HepG2 (cell line): ENCODE results near the gene MADCAM1. TPM values are rescaled to one million over a fixed set of nuclear protein-coding genes. Genes with fewer than 3 reads are reported as not detected.

Experiments used
- ADNP ChIP-seq: sonication (generic); formaldehyde crosslinking; IDR thresholded peaks from 2 replicates; pipeline ENCODE4 v1.4.0; 2020; ENCODE audit warnings: missing genetic modification reagents
- NFIB ChIP-seq: sonication (generic); formaldehyde crosslinking; IDR thresholded peaks from 2 replicates; pipeline ENCODE4 v1.9.0; 2021; ENCODE audit warnings: missing genetic modification reagents, mild to moderate bottlenecking, borderline replicate concordance
- SNAPC5 ChIP-seq: sonication (generic); formaldehyde crosslinking; IDR thresholded peaks from 2 replicates; pipeline ENCODE4 v1.8.1; 2023; ENCODE audit warnings: mild to moderate bottlenecking, missing genetic modification reagents, borderline replicate concordance
- ZBTB7B ChIP-seq: sonication (generic); formaldehyde crosslinking; IDR thresholded peaks from 2 replicates; pipeline ENCODE4 v1.4.0; 2020; ENCODE audit warnings: missing genetic modification reagents
- ZC3H4 ChIP-seq: sonication (generic); formaldehyde crosslinking; IDR thresholded peaks from 2 replicates; pipeline ENCODE4 v1.4.0; 2020; ENCODE audit warnings: missing genetic modification reagents, borderline replicate concordance
- ZNF292 ChIP-seq: sonication (generic); formaldehyde crosslinking; IDR thresholded peaks from 2 replicates; pipeline ENCODE4 v1.8.1; 2022; ENCODE audit warnings: mild to moderate bottlenecking, low read depth, missing genetic modification reagents, borderline replicate concordance
- ZNF326 ChIP-seq: sonication (generic); formaldehyde crosslinking; IDR thresholded peaks from 2 replicates; pipeline ENCODE4 v1.4.0; 2020; ENCODE audit warnings: missing genetic modification reagents, borderline replicate concordance
- ZNF431 ChIP-seq: sonication (generic); formaldehyde crosslinking; IDR thresholded peaks from 2 replicates; pipeline ENCODE4 v1.9.0; 2022; ENCODE audit warnings: missing genetic modification reagents, low read depth, mild to moderate bottlenecking, borderline replicate concordance
- ZNF543 ChIP-seq: sonication (generic); formaldehyde crosslinking; IDR thresholded peaks from 2 replicates; pipeline ENCODE4 v1.4.0; 2020; ENCODE audit warnings: mild to moderate bottlenecking, missing genetic modification reagents
- ZNF557 ChIP-seq: sonication (generic); formaldehyde crosslinking; IDR thresholded peaks from 2 replicates; pipeline ENCODE4 v1.4.0; 2020; ENCODE audit warnings: missing genetic modification reagents
- ZNF687 ChIP-seq: sonication (generic); formaldehyde crosslinking; IDR thresholded peaks from 2 replicates; pipeline ENCODE4 v1.5.1; 2020; ENCODE audit warnings: mild to moderate bottlenecking, missing genetic modification reagents, moderate library complexity
- ZSCAN9 ChIP-seq: IDR thresholded peaks from 2 replicates; pipeline ENCODE4 v1.6.1; 2016; ENCODE audit warnings: borderline replicate concordance
- polyA plus RNA-seq, 8 experiments: library from polyadenylated mRNA; depleted of rRNA in 3 of 8; stranded (reverse) in 7 of 8; unstranded in 1 of 8; fragments of >200 nt; fragmentation: Illumina TruSeq in 4 of 8; extraction: Trizol in 4 of 8; gene quantifications; 2 replicates each; pipeline versions ENCODE4 v1.2.1 to v1.2.3, GENCODE V29; 2011 to 2016; ENCODE audit warnings: low read depth in 4 of 8, missing spikeins in 1 of 8, mixed read lengths in 1 of 8; ENCODE audit not compliant: insufficient read depth in 1 of 8
- total RNA-seq, 5 experiments: library from RNA; depleted of rRNA; stranded (reverse); fragments of >200 nt; fragmentation: Illumina TruSeq; extraction: Trizol; gene quantifications; 2 replicates each; pipeline ENCODE4 v1.2.3, GENCODE V29; 2016; ENCODE audit warnings: low read depth in 1 of 5
- TF ChIP-seq, protein P1 (sequence below), 2 experiments: fragments of 450-650 bp in 1 of 2; sonication (generic) in 1 of 2; formaldehyde crosslinking in 1 of 2; IDR thresholded peaks; 2 replicates each; pipeline versions ENCODE4 v1.6.1 to v1.8.0; 2016 to 2022; ENCODE audit warnings: antibody characterized with exemption in 1 of 2, mild to moderate bottlenecking in 1 of 2, missing genetic modification reagents in 1 of 2
- TF ChIP-seq, protein P2 (sequence below): sonication (generic); formaldehyde crosslinking; IDR thresholded peaks from 2 replicates; pipeline ENCODE4 v1.4.0; 2020; ENCODE audit warnings: missing genetic modification reagents, low read depth, mild to moderate bottlenecking, borderline replicate concordance

Gene MADCAM1
- total and polyA plus RNA-seq, 2 of the 13 experiments (the other 11 are each of a cell fraction or from before 2014, with no cell fraction given) = 0.29 to 0.33 TPM

DNA sequence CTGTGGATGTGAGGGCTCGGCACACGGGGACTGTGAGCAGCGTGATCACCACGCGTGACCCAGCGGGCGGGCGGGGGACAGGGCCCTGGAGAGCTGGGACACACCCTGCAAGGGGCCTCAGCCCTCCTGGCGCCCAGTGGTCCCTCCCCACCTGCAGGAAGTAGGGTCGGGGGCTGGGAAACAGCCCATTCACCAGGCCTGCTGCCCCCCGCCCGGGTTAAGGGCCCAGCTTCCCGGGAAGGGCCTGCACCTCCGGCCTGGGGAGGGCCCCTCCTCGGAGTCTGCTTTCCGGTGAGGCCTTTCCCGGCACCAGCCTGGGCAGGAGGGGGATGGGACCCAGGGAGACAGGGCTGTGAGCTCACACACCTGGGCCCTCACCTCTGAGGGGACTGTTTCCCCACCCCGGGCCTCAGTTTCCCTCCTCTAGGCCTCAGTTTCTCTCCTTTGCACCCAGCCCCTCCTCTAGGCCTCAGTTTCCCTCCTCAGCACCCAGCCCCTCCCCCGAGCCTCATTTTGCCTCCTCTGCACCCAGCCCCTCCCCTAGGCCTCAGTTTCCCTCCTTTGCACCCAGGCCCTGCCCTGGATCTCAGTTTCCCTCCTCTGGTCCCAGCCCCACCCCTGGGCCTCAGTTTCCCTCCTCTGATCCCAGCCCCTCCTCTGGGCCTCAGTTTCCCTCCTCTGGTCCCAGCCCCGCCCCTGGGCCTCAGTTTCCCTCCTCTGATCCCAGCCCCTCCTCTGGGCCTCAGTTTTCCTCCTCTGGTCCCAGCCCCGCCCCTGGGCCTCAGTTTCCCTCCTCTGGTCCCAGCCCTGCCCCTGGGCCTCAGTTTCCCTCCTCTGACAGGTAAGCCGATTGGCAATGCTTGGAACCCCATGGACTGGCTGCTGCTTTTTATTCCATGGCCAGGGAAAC lies 1.9 kb upstream of the MADCAM1 start (continued):
- TF ChIP-seq, protein P1, sequence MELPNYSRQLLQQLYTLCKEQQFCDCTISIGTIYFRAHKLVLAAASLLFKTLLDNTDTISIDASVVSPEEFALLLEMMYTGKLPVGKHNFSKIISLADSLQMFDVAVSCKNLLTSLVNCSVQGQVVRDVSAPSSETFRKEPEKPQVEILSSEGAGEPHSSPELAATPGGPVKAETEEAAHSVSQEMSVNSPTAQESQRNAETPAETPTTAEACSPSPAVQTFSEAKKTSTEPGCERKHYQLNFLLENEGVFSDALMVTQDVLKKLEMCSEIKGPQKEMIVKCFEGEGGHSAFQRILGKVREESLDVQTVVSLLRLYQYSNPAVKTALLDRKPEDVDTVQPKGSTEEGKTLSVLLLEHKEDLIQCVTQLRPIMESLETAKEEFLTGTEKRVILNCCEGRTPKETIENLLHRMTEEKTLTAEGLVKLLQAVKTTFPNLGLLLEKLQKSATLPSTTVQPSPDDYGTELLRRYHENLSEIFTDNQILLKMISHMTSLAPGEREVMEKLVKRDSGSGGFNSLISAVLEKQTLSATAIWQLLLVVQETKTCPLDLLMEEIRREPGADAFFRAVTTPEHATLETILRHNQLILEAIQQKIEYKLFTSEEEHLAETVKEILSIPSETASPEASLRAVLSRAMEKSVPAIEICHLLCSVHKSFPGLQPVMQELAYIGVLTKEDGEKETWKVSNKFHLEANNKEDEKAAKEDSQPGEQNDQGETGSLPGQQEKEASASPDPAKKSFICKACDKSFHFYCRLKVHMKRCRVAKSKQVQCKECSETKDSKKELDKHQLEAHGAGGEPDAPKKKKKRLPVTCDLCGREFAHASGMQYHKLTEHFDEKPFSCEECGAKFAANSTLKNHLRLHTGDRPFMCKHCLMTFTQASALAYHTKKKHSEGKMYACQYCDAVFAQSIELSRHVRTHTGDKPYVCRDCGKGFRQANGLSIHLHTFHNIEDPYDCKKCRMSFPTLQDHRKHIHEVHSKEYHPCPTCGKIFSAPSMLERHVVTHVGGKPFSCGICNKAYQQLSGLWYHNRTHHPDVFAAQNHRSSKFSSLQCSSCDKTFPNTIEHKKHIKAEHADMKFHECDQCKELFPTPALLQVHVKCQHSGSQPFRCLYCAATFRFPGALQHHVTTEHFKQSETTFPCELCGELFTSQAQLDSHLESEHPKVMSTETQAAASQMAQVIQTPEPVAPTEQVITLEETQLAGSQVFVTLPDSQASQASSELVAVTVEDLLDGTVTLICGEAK (IDR thresholded peaks at IDR 0.05) = no peak
- TF ChIP-seq, protein P1 (CRISPR knock-in tag; IDR thresholded peaks at IDR 0.05) = no peak
- TF ChIP-seq, protein P2, sequence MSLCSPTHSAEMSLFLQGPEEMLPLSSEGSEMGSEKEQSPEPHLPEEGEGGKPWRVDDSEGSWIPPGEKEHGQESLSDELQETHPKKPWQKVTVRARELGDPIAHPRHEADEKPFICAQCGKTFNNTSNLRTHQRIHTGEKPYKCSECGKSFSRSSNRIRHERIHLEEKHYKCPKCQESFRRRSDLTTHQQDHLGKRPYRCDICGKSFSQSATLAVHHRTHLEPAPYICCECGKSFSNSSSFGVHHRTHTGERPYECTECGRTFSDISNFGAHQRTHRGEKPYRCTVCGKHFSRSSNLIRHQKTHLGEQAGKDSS (CRISPR knock-in tag) = no peak
- no peak for TF ChIP-seq ZNF292
- TF ChIP-seq ZC3H4 = no peak
- TF ChIP-seq ZBTB7B (CRISPR knock-in tag) = no peak
- no peak for TF ChIP-seq SNAPC5 (CRISPR knock-in tag)
- TF ChIP-seq ADNP (CRISPR knock-in tag) = no peak
- no peak for TF ChIP-seq NFIB (CRISPR knock-in tag)
- no peak for TF ChIP-seq ZSCAN9 (CRISPR knock-in tag)
- no peak for TF ChIP-seq ZNF431 (CRISPR knock-in tag)
- TF ChIP-seq ZNF543 (CRISPR knock-in tag) = no peak
- TF ChIP-seq ZNF326 (CRISPR knock-in tag) = no peak
- no peak for TF ChIP-seq ZNF557 (CRISPR knock-in tag)
- TF ChIP-seq ZNF687 (CRISPR knock-in tag) = peak; percentile 73
